Loucy (cell line): ENCODE data around the gene SYNGAP1.

Experiments
- H2AFZ ChIP-seq: fragments of 200-600 bp; sonication (generic); 2 replicates; pipeline ENCODE4 v1.6.0; 2016; ENCODE audit warnings: antibody characterized with exemption, mild to moderate bottlenecking, low read length, moderate library complexity
- H3F3A ChIP-seq: fragments of 200-600 bp; 2 replicates; pipeline ENCODE4 v1.6.0; 2016; ENCODE audit warnings: antibody characterized with exemption, low read depth, mild to moderate bottlenecking
- H3K27me3 ChIP-seq: fragments of 200-600 bp; sonication (generic); 2 replicates; pipeline ENCODE4 v1.6.1; 2014; ENCODE audit warnings: low read length, mild to moderate bottlenecking; ENCODE audit not compliant: insufficient read depth, poor library complexity, severe bottlenecking
- H3K36me3 ChIP-seq: fragments of 200-600 bp; sonication (generic); 2 replicates; pipeline ENCODE4 v1.6.1; 2016; ENCODE audit warnings: low read length; ENCODE audit not compliant: insufficient read depth
- H3K4me1 ChIP-seq: fragments of 200-600 bp; sonication (generic); 2 replicates; pipeline ENCODE4 v1.5.1; 2014; ENCODE audit warnings: low read length, mild to moderate bottlenecking; ENCODE audit not compliant: insufficient read depth, poor library complexity, severe bottlenecking
- H3K4me2 ChIP-seq: fragments of 200-600 bp; sonication (generic); 2 replicates; pipeline ENCODE4 v1.6.0; 2014; ENCODE audit warnings: antibody characterized with exemption, low read length, low read depth, mild to moderate bottlenecking; ENCODE audit not compliant: poor library complexity, severe bottlenecking
- H3K4me3 ChIP-seq: fragments of 200-600 bp; sonication (generic); 2 replicates; pipeline ENCODE4 v1.5.1; 2014; ENCODE audit warnings: low read length, mild to moderate bottlenecking, mixed read lengths; ENCODE audit not compliant: poor library complexity, severe bottlenecking
- H3K79me2 ChIP-seq: fragments of 200-600 bp; sonication (generic); 2 replicates; pipeline ENCODE4 v1.6.1; 2014; ENCODE audit warnings: low read length; ENCODE audit not compliant: insufficient read depth
- H3K9ac ChIP-seq: fragments of 200-600 bp; sonication (generic); 2 replicates; pipeline ENCODE4 v1.6.0; 2014; ENCODE audit warnings: mild to moderate bottlenecking, low read depth, low read length, moderate library complexity; ENCODE audit not compliant: poor library complexity, severe bottlenecking
- H3K9me2 ChIP-seq: fragments of 200-600 bp; sonication (generic); replicated peaks from 2 replicates; pipeline ENCODE4 v1.6.1; 2016; ENCODE audit warnings: low read depth, low read length, mixed read lengths
- H3K9me3 ChIP-seq: fragments of 200-600 bp; sonication (generic); 2 replicates; pipeline ENCODE4 v1.6.1; 2014; ENCODE audit warnings: mild to moderate bottlenecking, antibody characterized with exemption, low read length, low read depth; ENCODE audit not compliant: insufficient read depth
- H4K20me1 ChIP-seq: fragments of 200-600 bp; sonication (generic); 2 replicates; pipeline ENCODE4 v1.6.0; 2014; ENCODE audit warnings: antibody characterized with exemption, low read length, mild to moderate bottlenecking; ENCODE audit not compliant: insufficient read depth, poor library complexity, severe bottlenecking
- CTCF ChIP-seq: fragments of 200-600 bp; sonication (generic); conservative IDR thresholded peaks from 2 replicates; pipeline ENCODE4 v1.5.1; 2014; ENCODE audit warnings: mild to moderate bottlenecking, antibody characterized with exemption, low read length
- EZH2phosphoT487 ChIP-seq: fragments of 200-600 bp; IDR thresholded peaks from 2 replicates; pipeline ENCODE4 v1.6.1; 2018; ENCODE audit warnings: antibody characterized with exemption, mild to moderate bottlenecking, moderate library complexity, borderline replicate concordance

SYNGAP1 gene

GRCh38 chr6:33439956-33440648, 20.2 kb downstream of the SYNGAP1 start:
- TF ChIP-seq EZH2phosphoT487: no peak
- TF ChIP-seq CTCF: no peak
- H3K9ac ChIP-seq: no peak overlapping the region

GRCh38 chr6:33440649-33441309, 20.9 kb downstream of the SYNGAP1 start:
- TF ChIP-seq EZH2phosphoT487 (no peak), CTCF (no peak)
- Histone ChIP-seq H3K9ac (no peak overlapping the region), H3K4me2 (no peak overlapping the region), H2AFZ (no peak overlapping the region), H4K20me1 (no peaks in the 10 kb centered on the region), H3K4me1 (no peaks in the 10 kb centered on the region), H3K9me3 (no peaks in the 10 kb centered on the region), H3K4me3 (no peak overlapping the region), H3K9me2 (no peaks in the 10 kb centered on the region), H3K36me3 (peaks cover 48% of the 10 kb centered on the region; the same call in 1 of the 2 replicates), H3K79me2 (no peaks in the 10 kb centered on the region), H3F3A (no peaks in the 10 kb centered on the region), H3K27me3 (no peaks in the 10 kb centered on the region)

More at GRCh38 chr6:33439956-33440648, 20.2 kb downstream of the SYNGAP1 start:
- Histone ChIP-seq H3K4me2 (no peak overlapping the region), H3F3A (no peaks in the 10 kb centered on the region), H3K36me3 (peaks cover 55% of the 10 kb centered on the region; the same call in 1 of the 2 replicates), H2AFZ (no peak overlapping the region), H3K27me3 (no peaks in the 10 kb centered on the region), H3K4me3 (no peak overlapping the region), H3K4me1 (no peaks in the 10 kb centered on the region), H3K9me2 (no peaks in the 10 kb centered on the region), H3K9me3 (no peaks in the 10 kb centered on the region), H4K20me1 (no peaks in the 10 kb centered on the region), H3K79me2 (no peaks in the 10 kb centered on the region)

GRCh38 chr6:33441457-33441856, 21.6 kb downstream of the SYNGAP1 start:
- no peaks in the 10 kb centered on the region for H3K79me2 ChIP-seq
- no peaks in the 10 kb centered on the region for H4K20me1 ChIP-seq
- H3F3A ChIP-seq: no peaks in the 10 kb centered on the region

More at GRCh38 chr6:33441457-33441856, 21.6 kb downstream of the SYNGAP1 start:
- Histone ChIP-seq H3K9ac (no peak overlapping the region), H3K4me1 (no peaks in the 10 kb centered on the region), H3K9me3 (no peaks in the 10 kb centered on the region), H3K36me3 (peaks cover 46% of the 10 kb centered on the region; the same call in 1 of the 2 replicates), H3K4me2 (no peak overlapping the region), H3K9me2 (no peaks in the 10 kb centered on the region), H3K27me3 (no peaks in the 10 kb centered on the region), H2AFZ (no peak overlapping the region), H3K4me3 (no peak overlapping the region)
- TF ChIP-seq CTCF (no peak), EZH2phosphoT487 (no peak)
